Activated CD4-positive, alpha-beta memory T cell treated with anti-CD3 and anti-CD28 coated beads, Interleukin-2, amount 10 ng/mL, durations not matched to agents 7 days and 5 days (primary cell): ENCODE results near the gene OLAH. TPM values are rescaled to one million over a fixed set of nuclear protein-coding genes. Genes with fewer than 3 reads are reported as not detected.

Experiments
- CTCF ChIA-PET: fragments of 350-600 bp; sonication (Branson Sonifier 250); formaldehyde crosslinking; loops from one replicate; lab custom pipeline; 2021; ENCODE audit warnings: antibody characterized with exemption, inconsistent platforms; lab: Charles Lee
- POLR2A ChIA-PET: fragments of 350-600 bp; sonication (Branson Sonifier 250); formaldehyde crosslinking; loops from one replicate; lab custom pipeline; 2021; ENCODE audit warnings: antibody characterized with exemption; lab: Charles Lee
- DNase-seq: peaks from one replicate; pipeline ENCODE4 v3.0.0-alpha.2; 2020
- H3K27ac Mint-ChIP-seq: one replicate; pipeline ENCODE4 v1.8.0; 2021; ENCODE audit warnings: mild to moderate bottlenecking, mixed read lengths
- H3K27me3 Mint-ChIP-seq: one replicate; pipeline ENCODE4 v1.8.0; 2021; ENCODE audit warnings: mixed read lengths
- H3K36me3 Mint-ChIP-seq: one replicate; pipeline ENCODE4 v1.8.0; 2021; ENCODE audit warnings: low read depth, mixed read lengths
- H3K4me1 Mint-ChIP-seq: one replicate; pipeline ENCODE4 v1.8.0; 2021; ENCODE audit warnings: mixed read lengths
- H3K4me3 Mint-ChIP-seq: one replicate; pipeline ENCODE4 v1.8.0; 2021; ENCODE audit warnings: mild to moderate bottlenecking, mixed read lengths
- H3K9me3 Mint-ChIP-seq: one replicate; pipeline ENCODE4 v1.8.0; 2021; ENCODE audit warnings: mixed read lengths
- total RNA-seq, 2 experiments: library from RNA; stranded (reverse); gene quantifications; one replicate each; pipeline ENCODE4 v1.2.3, GENCODE V29; 2021

The OLAH gene
- total RNA-seq, 2 experiments from 2014 or later, result 4.0 to 4.2 TPM

DNA sequence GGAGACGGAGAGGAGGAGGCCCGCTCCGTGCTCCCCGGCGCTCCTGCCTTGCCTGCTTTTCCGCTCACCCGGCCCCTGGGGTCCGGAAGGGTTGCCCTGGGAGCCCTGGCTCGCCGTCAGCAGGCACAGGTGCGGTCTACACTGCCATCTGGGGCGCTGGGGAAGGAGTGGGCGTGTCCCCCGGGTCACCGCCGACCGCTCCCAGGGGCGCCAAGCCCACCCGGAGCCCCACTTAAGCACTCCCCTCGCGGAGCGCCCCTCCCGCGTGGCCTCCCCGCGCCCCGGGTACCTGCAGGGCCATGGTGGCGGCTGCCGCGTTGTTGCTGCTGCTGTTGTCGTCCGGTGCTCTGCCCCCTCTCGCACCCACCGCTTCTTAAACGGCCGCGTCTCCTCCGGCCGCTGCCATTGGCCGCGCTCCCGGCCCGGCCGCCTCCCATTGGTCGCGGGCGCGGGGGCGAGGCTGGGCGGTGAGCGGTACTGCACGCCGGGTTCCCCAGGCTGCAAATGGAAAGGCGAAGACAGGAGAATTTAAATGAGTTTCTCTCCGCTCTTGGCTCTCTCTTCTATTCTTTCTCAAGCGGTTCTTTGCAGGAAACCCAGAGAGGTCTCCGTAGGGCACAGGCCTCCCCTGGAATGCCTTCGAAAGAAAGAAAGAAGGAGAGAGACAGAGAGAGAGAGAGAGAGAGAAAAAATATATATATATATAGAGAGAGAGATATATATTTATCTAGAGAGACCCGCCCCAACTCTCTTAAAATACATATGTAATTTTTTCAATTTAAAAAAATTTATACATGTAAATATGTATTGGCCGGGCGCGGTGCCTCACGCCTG is 44.9 kb downstream of the OLAH start, which contains the start of gene ACBD7:
TSS of gene ACBD7 (minus strand) at position 349 of the 834 bp plus-strand sequence. CDS start at position 301, 48 bp downstream.
- Mint-ChIP-seq H3K27me3 (peaks cover 11% of the 10 kb centered on the region), H3K27ac (no peak within 1 kb of the TSS), H3K9me3 (peaks cover 3% of the 10 kb centered on the region), H3K4me1 (peaks cover 9% of the 10 kb centered on the region), H3K36me3 (no peaks in the 10 kb centered on the region), H3K4me3 (peak within 1 kb of the TSS; percentile 70)
- peak; percentile 86 for DNase-seq
- CTCF ChIA-PET, result no interaction called here
- POLR2A ChIA-PET, result no interaction called here

DNA sequence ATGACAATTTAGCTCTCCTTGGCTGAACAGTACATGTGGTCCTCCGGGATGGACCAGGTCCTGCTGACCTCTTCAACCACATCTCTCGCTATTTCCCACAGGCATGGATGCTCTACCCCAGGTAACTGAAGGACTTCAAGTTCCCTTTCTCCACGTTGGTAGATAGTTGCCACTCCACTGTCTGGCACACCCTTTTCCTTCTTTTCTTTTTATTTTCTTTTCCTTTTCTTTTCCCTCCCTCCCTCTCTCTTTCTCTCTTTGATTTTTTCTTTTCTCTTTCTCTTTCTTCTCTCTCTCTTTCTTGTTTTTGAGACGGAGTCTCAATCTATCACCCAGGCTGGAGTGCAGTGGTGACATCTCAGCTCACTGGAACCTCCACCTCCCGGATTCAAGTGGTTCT is 47.7 kb downstream of the OLAH start:
- CTCF ChIA-PET, result no interaction called here
- Mint-ChIP-seq H3K9me3 (peaks cover 3% of the 10 kb centered on the region), H3K4me1 (peaks cover 2% of the 10 kb centered on the region), H3K36me3 (no peaks in the 10 kb centered on the region), H3K27me3 (peaks cover 12% of the 10 kb centered on the region), H3K27ac (no peak overlapping the region), H3K4me3 (no peak overlapping the region)
- POLR2A ChIA-PET, result no interaction called here
- no peak for DNase-seq

DNA sequence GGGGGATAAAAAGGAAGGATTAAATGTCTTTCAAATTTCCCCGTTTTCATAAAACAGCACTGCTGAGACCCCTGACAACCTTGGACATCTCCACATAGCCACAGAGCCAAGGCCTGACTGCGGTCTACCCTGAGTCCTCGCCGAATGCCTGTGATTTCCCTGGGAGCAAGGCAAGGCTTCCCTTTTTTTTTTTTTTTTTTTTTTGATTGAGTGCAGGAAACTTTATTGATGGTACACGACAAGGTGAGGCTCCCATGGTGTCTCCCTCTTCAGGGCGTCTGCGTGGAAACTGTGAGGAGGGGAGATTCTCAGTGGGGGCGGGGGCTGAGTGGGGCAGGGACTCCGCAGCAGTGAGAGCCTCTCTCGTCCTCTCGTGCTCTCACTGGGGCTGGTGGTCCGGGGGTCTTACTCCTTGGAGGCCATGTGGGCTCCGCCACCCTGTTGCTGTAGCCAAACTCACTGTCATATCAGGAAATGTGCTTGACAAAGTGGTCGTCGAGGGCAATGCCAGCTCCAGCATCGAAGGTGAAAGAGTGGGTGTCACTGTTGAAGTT is 49.2 kb downstream of the OLAH start:
- Mint-ChIP-seq H3K4me3 (no peak overlapping the region), H3K4me1 (peaks cover 9% of the 10 kb centered on the region), H3K36me3 (peaks cover 2% of the 10 kb centered on the region), H3K27me3 (peaks cover 12% of the 10 kb centered on the region), H3K27ac (no peak overlapping the region), H3K9me3 (peaks cover 3% of the 10 kb centered on the region)
- POLR2A ChIA-PET, result no interaction called here
- CTCF ChIA-PET, result no interaction called here
- no peak for DNase-seq

DNA sequence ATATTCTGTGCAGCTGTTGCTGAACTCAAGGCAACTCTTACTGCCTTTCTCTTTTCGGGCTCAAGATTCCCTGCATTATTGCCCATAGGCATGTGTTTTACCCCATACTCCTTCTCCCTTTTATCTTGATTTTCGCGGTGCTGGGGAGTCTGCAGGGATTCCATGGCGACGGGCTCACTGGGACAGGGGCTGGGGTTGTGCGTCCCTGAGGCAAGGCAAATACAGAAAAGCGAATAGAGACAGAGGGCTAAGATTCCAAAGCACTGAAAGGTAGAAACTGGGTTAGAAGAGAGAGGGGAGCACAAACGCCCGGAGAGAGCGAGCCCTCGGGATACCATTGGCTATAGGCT is 52.9 kb downstream of the OLAH start:
- Mint-ChIP-seq H3K36me3 (peaks cover 20% of the 10 kb centered on the region), H3K4me3 (peak overlapping the region; percentile 87), H3K4me1 (peaks cover 24% of the 10 kb centered on the region), H3K9me3 (peaks cover 3% of the 10 kb centered on the region), H3K27me3 (peaks cover 8% of the 10 kb centered on the region), H3K27ac (peak overlapping the region; percentile 87)
- ChIA-PET POLR2A (interaction anchor here (1.6 to 2.1 kb wide), 2 partner anchors 72 to 104 kb away, joined by 3 to 13 read pairs; partner anchors contain the start of gene NMT2), CTCF (no interaction called here)
- DNase-seq, result no peak

DNA sequence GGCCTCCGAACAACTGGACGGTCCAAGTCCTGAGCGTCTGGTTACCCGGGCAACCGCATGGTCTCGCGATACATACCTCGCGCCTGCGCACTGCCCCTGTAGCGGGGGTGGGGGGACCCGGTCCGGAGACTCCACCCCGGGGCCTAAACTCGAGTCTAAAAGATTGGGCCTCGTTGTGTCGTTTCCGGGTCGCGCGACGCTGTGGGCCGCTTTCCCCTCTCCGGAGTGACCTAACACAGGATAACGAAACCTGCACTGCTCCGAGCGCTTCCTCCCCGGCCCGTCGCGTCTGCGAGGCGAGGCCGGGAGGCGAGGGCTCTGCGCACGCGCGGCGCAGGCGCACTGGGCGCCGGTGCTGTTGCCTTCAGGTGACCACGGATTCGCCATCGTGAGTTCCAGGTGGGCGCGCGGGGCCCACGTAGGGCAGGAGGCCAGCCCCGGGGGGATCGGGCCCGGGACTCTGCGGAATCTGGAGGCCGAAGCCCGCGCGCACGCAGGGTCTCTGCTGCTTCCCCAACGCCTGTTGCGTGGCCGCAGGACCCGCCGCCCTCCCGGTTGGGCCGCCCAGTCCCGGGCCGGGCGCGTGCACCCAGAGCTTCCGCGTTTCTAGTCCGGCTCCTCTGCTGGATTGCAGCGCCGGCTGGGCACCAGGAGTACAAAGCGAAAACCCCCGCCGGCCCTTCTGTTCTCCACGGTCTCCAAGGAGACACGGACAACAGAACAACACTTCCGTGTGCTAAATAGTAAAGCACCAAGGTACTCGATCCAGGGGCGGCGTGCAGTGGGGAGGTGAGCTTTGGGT is 53.5 kb downstream of the OLAH start, which contains the start of gene RPP38:
TSS of gene RPP38 (plus strand) at position 345 of the 802 bp plus-strand sequence. CDS start 5,960 bp downstream, outside the sequence.
- peaks cover 24% of the 10 kb centered on the region for H3K4me1 Mint-ChIP-seq
- ChIA-PET CTCF (interaction anchor here (1.1 to 1.8 kb wide), 2 partner anchors 9 to 144 kb away, joined by 5 to 17 read pairs; no protein-coding TSS in a partner anchor), POLR2A (interaction anchor here (0.6 to 4.0 kb wide), 15 partner anchors 9 to 912 kb away, joined by 3 to 21 read pairs (median 4); partner anchors contain the start of genes DCLRE1C, MEIG1 and NMT2)
- H3K9me3 Mint-ChIP-seq, result peaks cover under 1% of the 10 kb centered on the region
- H3K36me3 Mint-ChIP-seq, result peaks cover 25% of the 10 kb centered on the region
- peak within 1 kb of the TSS; percentile 87 for H3K4me3 Mint-ChIP-seq
- peaks cover 6% of the 10 kb centered on the region for H3K27me3 Mint-ChIP-seq
- DNase-seq, result peak; percentile 94
- peak within 1 kb of the TSS; percentile 87 for H3K27ac Mint-ChIP-seq

DNA sequence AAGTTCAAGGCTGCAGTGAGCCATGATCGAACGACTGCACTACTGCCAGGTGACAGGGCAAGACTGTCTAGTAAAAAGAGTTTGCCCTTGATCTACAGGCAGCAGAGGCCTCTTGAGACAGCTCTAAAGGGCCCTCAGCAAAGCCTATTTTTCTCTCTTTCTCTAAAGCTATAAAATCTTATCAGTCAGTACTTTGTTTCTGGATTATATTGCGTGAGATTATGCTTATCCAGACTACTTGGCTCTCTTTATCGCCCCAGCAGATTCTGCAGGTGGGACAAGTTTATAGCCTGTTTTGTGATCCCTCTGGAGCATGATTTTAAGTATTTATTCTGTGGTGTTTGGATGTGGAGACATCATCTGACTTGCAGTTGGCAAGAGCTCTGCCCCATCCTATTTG is 56.1 kb downstream of the OLAH start:
- H3K27ac Mint-ChIP-seq, result peak overlapping the region; percentile 5
- ChIA-PET CTCF (interaction anchor here (0.7 to 1.1 kb wide), 2 partner anchors 26 to 78 kb away, joined by 3 read pairs; no protein-coding TSS in a partner anchor), POLR2A (interaction anchor here (0.8 to 4.0 kb wide), 6 partner anchors 22 to 915 kb away, joined by 3 to 21 read pairs (median 4); partner anchors contain the start of genes MEIG1 and NMT2)
- H3K36me3 Mint-ChIP-seq, result peaks cover 44% of the 10 kb centered on the region
- H3K27me3 Mint-ChIP-seq, result peaks cover 2% of the 10 kb centered on the region
- H3K4me1 Mint-ChIP-seq, result peaks cover 24% of the 10 kb centered on the region
- no peak for DNase-seq
- peak overlapping the region; percentile 12 for H3K4me3 Mint-ChIP-seq
- no peaks in the 10 kb centered on the region for H3K9me3 Mint-ChIP-seq

DNA sequence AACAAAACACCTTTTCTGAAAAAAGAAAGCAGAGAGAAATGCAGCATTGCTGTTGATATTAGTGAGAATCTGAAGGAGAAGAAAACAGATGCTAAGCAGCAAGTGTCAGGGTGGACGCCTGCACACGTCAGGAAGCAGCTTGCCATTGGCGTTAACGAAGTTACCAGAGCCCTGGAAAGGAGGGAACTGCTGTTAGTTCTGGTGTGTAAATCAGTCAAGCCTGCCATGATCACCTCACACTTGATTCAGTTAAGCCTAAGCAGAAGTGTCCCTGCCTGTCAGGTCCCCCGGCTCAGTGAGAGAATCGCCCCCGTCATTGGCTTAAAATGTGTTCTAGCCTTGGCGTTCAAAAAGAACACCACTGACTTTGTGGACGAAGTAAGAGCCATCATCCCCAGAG is 59.8 kb downstream of the OLAH start:
- no peak for DNase-seq
- H3K4me3 Mint-ChIP-seq, result no peak overlapping the region
- ChIA-PET CTCF (interaction anchor here (1.2 kb wide), 1 partner anchor 14 kb away, joined by 4 read pairs; no protein-coding TSS in a partner anchor), POLR2A (no interaction called here)
- H3K36me3 Mint-ChIP-seq, result peaks cover 61% of the 10 kb centered on the region
- H3K9me3 Mint-ChIP-seq, result no peaks in the 10 kb centered on the region
- H3K27ac Mint-ChIP-seq, result no peak overlapping the region
- no peaks in the 10 kb centered on the region for H3K27me3 Mint-ChIP-seq
- peaks cover 22% of the 10 kb centered on the region for H3K4me1 Mint-ChIP-seq

DNA sequence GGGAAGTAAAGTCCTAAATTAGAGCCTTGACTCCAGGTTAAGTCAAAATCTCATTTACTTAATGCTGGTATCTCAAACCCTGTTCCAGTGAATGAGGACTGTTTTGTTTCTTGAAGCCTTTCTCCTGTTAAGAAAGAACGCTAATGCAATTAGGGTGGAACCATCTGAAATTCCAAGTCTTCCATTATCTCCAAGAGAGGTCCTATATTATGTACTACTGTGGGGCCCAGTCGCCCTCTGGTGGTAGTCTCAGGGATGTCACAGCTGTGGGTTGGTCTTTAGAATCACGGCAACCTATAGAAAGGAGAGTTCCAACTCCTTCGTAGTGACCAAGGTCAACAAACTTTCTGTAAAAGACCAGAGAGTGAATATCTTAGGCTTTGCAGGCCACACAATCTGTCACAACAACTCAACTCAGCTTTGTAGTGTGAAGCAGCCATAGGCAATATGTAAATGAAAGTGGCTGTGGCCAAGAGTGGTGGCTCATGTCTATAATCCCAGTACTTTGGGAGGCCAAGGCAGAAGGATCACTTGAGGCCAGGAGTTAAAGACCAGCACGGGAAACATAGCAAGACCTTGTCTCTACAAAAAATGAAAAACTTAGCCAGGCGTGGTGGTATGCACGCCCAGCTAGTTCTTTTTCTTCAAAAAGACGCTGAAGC is 62.7 kb downstream of the OLAH start:
- CTCF ChIA-PET, result interaction anchor here (0.6 to 2.1 kb wide), 18 partner anchors 9 to 609 kb away, joined by 3 to 17 read pairs (median 4); partner anchors contain the start of genes MEIG1, NMT2 and RPP38
- POLR2A ChIA-PET, result interaction anchor here (0.7 to 1.0 kb wide), 5 partner anchors 9 to 207 kb away, joined by 3 to 6 read pairs (median 3); partner anchors contain the start of gene RPP38
- peaks cover 54% of the 10 kb centered on the region for H3K36me3 Mint-ChIP-seq
- peaks cover 7% of the 10 kb centered on the region for H3K4me1 Mint-ChIP-seq
- H3K27ac Mint-ChIP-seq, result peak overlapping the region; percentile 30
- H3K4me3 Mint-ChIP-seq, result no peak overlapping the region
- peak; percentile 72 for DNase-seq
- H3K9me3 Mint-ChIP-seq, result no peaks in the 10 kb centered on the region
- no peaks in the 10 kb centered on the region for H3K27me3 Mint-ChIP-seq

DNA sequence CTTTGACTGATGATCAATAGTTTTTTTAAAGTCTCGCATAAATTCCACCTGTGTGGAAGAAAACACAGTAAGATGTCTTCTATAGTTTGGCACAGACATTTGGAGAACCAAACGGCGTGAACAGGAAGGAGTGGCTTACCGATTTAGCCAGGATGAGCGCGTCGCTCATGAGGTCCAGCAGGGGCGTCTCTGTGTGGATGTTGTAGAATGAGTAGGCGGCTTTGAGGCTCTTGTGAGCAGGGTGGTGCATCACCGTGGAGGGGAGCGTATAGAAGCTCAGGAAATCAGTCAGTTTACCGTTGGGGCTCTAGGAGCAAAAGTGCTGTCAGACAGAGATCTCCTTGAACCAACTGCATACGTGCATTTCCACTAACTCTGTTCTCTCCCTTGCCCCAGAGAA is 68.9 kb downstream of the OLAH start:
- CTCF ChIA-PET, result no interaction called here
- no peak overlapping the region for H3K4me3 Mint-ChIP-seq

DNA sequence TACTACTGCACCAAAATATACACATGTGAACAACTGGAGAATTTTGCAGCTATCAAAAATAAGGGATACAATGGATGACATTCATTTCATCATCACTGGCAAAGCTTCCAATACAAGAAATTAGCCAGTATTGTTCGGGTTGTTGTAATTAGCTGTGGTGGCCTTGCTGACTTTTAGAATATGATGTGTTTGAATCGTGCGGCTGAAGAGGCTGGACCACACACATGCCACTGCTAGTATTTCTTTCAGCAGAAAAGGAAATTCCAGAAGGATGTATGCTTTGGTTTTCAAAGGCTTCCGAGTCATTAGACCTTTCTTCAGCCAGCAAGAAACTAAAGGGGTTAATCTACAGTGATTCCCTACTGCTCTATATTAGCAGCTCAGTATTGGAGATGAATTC is 70.0 kb downstream of the OLAH start:
- H3K36me3 Mint-ChIP-seq, result peaks cover 23% of the 10 kb centered on the region

More for the DNA sequence above, 68.9 kb downstream of the OLAH start:
- POLR2A ChIA-PET, result interaction anchor here (1.6 kb wide), 1 partner anchor 10 kb away, joined by 3 read pairs; no protein-coding TSS in a partner anchor
- Mint-ChIP-seq H3K4me1 (peaks cover 3% of the 10 kb centered on the region), H3K27me3 (no peaks in the 10 kb centered on the region), H3K9me3 (no peaks in the 10 kb centered on the region), H3K27ac (no peak overlapping the region), H3K36me3 (peaks cover 32% of the 10 kb centered on the region)
- DNase-seq, result no peak

DNA sequence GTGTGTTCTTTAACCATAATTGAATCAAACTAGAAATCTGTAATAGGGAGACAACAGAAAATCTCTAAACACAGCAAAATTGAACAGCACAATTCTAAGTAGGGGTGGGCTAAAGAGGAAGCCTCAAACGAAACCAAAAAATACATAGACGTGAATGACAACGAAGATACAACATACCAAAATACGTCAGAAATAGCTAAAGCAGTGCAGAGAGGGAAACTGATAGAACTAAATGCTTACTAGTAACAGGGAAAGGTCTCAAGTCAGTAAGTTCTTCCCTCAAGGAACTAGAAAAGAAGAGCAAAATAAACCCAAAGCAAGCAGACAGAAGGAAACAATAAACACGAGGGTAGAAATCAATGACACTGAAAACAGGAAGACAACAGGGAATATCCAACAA is 72.5 kb downstream of the OLAH start:
- ChIA-PET POLR2A (interaction anchor here (1.7 kb wide), 1 partner anchor 7 kb away, joined by 4 read pairs; no protein-coding TSS in a partner anchor), CTCF (interaction anchor here (1.2 kb wide), 1 partner anchor 10 kb away, joined by 3 read pairs; no protein-coding TSS in a partner anchor)

More for the DNA sequence above, 70.0 kb downstream of the OLAH start:
- DNase-seq, result no peak
- Mint-ChIP-seq H3K9me3 (no peaks in the 10 kb centered on the region), H3K4me1 (peaks cover 8% of the 10 kb centered on the region), H3K27me3 (no peaks in the 10 kb centered on the region), H3K27ac (no peak overlapping the region), H3K4me3 (no peak overlapping the region)
- ChIA-PET CTCF (interaction anchor here (0.7 to 1.6 kb wide), 3 partner anchors 9 to 285 kb away, joined by 3 to 11 read pairs (median 6); no protein-coding TSS in a partner anchor), POLR2A (no interaction called here)

More for the DNA sequence above, 72.5 kb downstream of the OLAH start:
- H3K27me3 Mint-ChIP-seq, result no peaks in the 10 kb centered on the region
- H3K4me3 Mint-ChIP-seq, result no peak overlapping the region
- no peak for DNase-seq
- H3K27ac Mint-ChIP-seq, result no peak overlapping the region
- peaks cover 17% of the 10 kb centered on the region for H3K4me1 Mint-ChIP-seq
- peaks cover 17% of the 10 kb centered on the region for H3K36me3 Mint-ChIP-seq
- no peaks in the 10 kb centered on the region for H3K9me3 Mint-ChIP-seq
